HG03575 (cell line): Measurements from ENCODE around the gene MYCN.
"Not testable (repeated sequence)": the region's sequence is repeated elsewhere in the genome, so short reads cannot be mapped to it uniquely, and the experiment has no call there.

Experiments
- ATAC-seq: cut with Tn5 transposase; IDR thresholded peaks from one replicate; pipeline ENCODE4 v1.9.1; 2021; ENCODE audit not compliant: unreplicated experiment, insufficient number of reproducible peaks, low FRiP score; ENCODE audit errors: extremely low read depth

The MYCN gene

DNA sequence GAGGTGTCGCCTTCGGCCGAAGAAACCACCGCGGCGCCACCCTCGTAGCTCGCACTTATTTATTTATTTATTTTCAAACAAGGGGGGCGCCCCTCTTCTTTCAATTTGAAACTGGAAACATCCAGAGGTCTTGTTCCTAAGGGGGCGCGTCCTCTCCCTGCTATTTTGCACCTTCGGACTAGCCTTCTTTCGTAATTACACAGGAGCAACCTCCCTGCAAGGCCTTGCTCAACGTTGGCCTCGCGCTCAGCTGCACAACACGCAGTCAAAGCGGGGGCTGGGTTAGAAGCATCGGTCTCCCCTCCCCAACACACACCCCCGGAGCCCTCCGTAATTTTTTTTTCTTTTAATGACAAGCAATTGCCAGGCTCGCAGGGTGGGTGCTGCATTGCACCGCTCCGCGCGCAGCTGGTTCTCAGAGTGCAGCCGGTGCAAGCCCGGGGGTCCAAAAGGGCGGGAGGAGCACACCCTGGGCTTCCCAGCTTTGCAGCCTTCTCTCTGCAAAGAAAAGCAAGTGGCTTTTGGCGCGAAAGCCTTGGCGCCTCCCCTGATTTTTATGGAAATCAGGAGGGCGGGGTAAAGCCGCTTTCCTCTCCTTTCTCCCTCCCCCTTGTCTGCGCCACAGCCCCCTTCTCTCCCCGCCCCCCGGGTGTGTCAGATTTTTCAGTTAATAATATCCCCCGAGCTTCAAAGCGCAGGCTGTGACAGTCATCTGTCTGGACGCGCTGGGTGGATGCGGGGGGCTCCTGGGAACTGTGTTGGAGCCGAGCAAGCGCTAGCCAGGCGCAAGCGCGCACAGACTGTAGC is at the start of gene MYCN:
TSS of gene MYCN (plus strand) at position 697 of the 807 bp plus-strand sequence. CDS start 1,515 bp downstream, outside the sequence.
- ATAC-seq, result no peak

DNA sequence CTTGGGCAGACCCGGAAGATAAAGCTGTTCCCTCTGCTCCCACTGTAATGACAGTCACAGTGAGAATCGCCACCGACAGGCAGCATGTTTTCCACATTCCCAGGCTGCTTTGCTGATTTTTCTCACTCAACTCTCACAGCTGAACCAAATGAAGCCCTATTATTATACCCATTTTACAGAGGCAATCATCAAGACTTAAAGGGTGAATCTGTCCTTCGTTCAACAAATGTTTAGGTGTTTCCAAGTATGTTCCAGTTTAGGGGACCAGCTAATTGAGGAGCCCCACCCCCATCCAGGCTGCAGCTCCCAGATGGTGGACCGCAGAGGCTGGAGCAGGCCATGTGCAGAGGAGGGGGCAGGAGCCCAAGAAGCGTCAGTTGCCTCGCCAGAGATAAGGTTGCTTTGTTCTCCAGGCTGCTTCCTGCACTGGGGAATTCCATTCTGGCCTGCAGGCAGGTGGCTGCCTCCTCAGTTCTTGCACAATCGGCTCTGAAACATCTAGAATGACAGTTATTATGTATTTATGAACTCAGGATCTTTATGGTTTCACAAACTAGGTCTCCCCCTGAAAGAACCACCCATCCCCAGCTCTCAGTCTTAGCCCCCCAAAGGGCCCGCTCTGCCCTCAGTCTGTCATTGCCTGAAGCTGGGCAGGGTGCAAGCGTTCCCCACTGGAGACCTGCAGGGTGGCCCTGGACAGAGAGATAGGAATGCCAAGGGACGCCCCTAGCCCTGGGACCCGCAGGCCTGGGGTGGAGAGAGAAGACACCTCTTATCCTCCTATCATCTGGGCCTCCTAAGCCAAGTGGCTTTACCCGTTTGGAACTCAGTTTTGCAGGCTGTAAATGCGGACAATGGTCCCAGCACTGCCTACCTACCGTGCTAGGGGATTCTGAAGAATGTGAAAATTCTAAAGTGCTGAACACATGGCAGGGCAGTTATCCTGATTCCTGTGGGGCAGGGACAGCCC is 49.1 kb upstream of the MYCN start:
- ATAC-seq, result no peak

- ATAC-seq, result no peak
These were observed 48.0 kb upstream of the MYCN start for GRCh38 chr2:15892151-15892880.

- no peak for ATAC-seq
These were observed 47.3 kb upstream of the MYCN start for GRCh38 chr2:15893085-15893484.

GRCh38 chr2:15893689-15894480 is 46.5 kb upstream of the MYCN start:
- ATAC-seq, result no peak

DNA sequence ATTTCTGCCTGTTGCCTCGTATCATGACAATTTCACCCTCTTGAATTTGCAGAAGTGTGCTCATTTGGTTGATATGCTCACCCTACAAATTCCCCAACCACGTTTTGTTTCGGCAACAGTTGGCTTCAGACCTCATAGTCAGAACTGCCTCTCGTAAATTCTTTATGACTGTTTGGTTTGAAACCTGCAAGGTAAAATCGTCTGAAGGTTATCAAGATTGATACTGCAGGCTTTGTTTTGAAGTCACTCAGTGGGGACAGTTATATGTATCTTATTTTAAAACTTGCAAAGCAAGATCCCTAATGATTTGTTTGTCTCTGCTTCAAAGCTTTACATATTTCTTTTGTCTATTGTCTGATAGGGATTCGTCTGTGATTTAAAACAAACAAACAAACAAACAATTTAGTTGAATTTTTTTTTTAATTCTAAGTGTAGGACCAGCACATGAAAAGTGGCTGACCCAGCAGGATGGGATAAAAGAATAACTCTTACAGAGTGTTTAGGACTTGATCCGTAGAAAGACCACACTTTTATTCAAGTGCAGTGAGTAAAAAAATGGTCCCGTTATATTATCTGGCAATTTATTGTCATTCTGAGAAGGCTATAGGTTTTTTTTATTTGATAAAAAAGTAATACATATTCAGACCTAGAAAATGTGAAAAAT is 45.7 kb upstream of the MYCN start:
- no peak for ATAC-seq

- ATAC-seq, result no peak
These were observed 44.5 kb upstream of the MYCN start for GRCh38 chr2:15895615-15896469.

- ATAC-seq, result no peak
These were observed 43.5 kb upstream of the MYCN start for GRCh38 chr2:15896859-15897258.

DNA sequence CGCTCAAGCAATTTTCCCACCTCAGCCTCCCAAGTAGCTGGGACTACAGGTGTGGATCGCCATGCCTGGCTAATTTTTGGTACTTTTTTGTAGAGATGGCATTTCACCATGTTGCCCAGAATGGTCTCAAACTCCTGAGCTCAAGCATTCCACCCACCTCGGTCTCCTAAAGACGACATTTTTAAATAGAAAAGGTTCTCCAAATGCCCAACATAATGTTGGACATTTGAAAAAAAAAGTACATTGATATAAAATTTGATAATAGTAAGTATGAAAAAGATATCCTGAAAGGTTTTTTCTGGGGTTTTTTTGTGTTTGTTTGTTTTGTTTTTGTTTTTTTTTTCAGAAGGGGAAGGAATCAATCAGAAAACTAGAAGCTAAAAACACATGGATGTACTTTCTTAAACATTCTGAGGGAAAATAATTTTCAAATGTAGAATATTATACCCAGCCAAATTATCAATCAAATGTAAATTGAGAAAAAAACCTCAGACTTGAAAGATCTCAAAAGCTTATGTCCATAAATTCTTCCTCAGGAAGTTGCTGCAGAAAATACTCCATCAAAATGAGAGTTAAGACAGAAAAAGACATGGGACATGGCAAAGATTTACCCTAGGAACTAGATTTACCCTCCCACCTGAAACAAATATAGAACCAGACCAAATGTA is 42.8 kb upstream of the MYCN start:
- ATAC-seq, result no peak

GRCh38 chr2:15899327-15899612 is 41.1 kb upstream of the MYCN start:
- ATAC-seq, result no peak

- ATAC-seq, result no peak
These were observed 40.4 kb upstream of the MYCN start for GRCh38 chr2:15899751-15900493.

DNA sequence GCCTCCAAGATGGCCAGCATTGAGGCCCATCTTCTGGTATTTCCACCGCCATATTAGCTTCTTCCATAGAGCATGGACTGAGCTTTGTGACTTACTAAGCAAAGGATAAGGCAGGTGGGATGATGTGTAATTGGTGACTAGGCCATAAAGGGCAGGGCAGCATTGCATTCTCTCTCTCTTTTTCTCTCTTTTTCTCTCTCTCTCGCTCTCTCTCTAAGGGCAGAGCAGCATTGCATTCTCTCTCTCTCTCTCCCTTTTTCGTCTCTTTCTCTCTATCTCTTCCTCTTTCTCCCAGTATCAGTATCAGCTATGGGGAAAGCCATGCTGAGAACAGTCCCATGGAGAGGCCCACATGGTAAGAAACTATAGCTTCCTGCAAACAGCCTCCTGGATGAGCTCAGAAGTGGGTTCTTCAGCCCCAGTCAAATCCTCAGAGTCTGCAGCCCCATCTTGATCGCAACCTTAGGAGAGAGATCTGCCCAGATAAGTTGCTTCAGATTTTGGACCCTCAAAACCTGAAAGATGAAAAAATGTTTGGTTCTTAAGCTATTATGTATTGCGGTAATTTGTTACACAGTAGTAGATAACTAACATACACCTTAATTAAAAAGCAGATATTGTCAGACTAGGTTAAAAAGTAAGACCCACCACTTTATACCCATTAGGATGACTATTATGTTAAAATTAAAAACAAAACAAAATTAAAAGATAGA is 39.1 kb upstream of the MYCN start:
- ATAC-seq, result no peak

- ATAC-seq, result no peak
These were observed 38.6 kb upstream of the MYCN start for GRCh38 chr2:15901808-15902130.

DNA sequence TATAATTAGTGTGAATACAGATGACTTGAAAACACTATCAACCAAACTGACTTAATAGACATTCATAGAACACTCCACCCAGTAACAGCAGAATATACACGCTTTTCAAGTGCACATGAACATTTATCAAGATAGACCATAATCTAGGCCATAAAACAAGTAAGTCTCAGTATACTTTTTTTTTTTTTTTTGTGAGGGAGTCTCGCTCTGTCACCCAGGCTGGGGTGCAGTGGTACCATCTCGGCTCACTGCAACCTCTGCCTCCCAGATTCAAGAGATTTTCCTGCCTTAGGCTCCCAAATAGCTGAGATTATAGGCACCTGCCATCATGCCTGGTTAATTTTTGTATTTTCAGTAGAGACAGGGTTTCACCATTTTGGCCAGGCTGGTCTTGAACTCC is 36.4 kb upstream of the MYCN start:
- ATAC-seq, result not testable (repeated sequence)

DNA sequence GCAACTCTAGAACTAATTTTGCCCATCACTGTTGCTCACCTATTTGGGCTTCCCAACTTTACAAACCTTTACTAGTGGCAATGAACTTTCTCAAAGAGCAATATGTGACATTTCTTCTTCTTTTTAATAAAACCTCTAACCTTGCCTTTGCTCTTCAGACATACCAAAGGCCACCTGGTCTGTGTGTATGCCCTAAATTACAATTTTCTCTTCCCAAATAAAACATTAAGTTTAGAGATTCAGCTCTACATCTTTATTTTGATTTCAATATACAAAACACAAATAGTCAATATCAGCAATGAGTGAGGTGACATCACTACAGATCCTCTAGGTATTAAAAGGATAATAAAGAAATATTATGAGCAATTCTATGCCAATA is 35.1 kb upstream of the MYCN start:
- no peak for ATAC-seq

GRCh38 chr2:15905986-15906491 is 34.3 kb upstream of the MYCN start:
- no peak for ATAC-seq
